ENCODE data around the gene DDX42. TPM values are rescaled to one million over a fixed set of nuclear protein-coding genes. Genes with fewer than 3 reads are reported as not detected.

The DDX42 gene
- total RNA-seq, 1 donor from 2014 or later: 110 TPM

GRCh38 chr17:63834431-63835166, 60.6 kb downstream of the DDX42 start:
- Mint-ChIP-seq H3K4me1 (ENCODE audit: unreplicated experiment) (peaks cover 25% of the 10 kb centered on the region), H3K36me3 (ENCODE audit: low read depth, unreplicated experiment) (peaks cover 47% of the 10 kb centered on the region), H3K4me3 (ENCODE audit: unreplicated experiment) (no peak overlapping the region), H3K27ac (ENCODE audit: unreplicated experiment) (peak overlapping the region; percentile 13), H3K9me3 (ENCODE audit: unreplicated experiment) (no peaks in the 10 kb centered on the region), H3K27me3 (ENCODE audit: unreplicated experiment) (peaks cover 14% of the 10 kb centered on the region)
- DNase-seq (ENCODE audit: low spot score): peak; percentile 72
- TF ChIP-seq, protein P1, sequence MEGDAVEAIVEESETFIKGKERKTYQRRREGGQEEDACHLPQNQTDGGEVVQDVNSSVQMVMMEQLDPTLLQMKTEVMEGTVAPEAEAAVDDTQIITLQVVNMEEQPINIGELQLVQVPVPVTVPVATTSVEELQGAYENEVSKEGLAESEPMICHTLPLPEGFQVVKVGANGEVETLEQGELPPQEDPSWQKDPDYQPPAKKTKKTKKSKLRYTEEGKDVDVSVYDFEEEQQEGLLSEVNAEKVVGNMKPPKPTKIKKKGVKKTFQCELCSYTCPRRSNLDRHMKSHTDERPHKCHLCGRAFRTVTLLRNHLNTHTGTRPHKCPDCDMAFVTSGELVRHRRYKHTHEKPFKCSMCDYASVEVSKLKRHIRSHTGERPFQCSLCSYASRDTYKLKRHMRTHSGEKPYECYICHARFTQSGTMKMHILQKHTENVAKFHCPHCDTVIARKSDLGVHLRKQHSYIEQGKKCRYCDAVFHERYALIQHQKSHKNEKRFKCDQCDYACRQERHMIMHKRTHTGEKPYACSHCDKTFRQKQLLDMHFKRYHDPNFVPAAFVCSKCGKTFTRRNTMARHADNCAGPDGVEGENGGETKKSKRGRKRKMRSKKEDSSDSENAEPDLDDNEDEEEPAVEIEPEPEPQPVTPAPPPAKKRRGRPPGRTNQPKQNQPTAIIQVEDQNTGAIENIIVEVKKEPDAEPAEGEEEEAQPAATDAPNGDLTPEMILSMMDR (IDR thresholded peaks at IDR 0.05; ENCODE audit: unreplicated experiment): no peak

- TF ChIP-seq, protein P1 (IDR thresholded peaks at IDR 0.05; ENCODE audit: unreplicated experiment): no peak
- peaks cover 40% of the 10 kb centered on the region for H3K36me3 Mint-ChIP-seq (ENCODE audit: low read depth, unreplicated experiment)
- no peak for DNase-seq (ENCODE audit: low spot score)
- no peaks in the 10 kb centered on the region for H3K9me3 Mint-ChIP-seq (ENCODE audit: unreplicated experiment)
- no peak overlapping the region for H3K27ac Mint-ChIP-seq (ENCODE audit: unreplicated experiment)
- H3K4me3 Mint-ChIP-seq (ENCODE audit: unreplicated experiment): no peak overlapping the region
- H3K27me3 Mint-ChIP-seq (ENCODE audit: unreplicated experiment): peaks cover 13% of the 10 kb centered on the region
- peaks cover 19% of the 10 kb centered on the region for H3K4me1 Mint-ChIP-seq (ENCODE audit: unreplicated experiment)
Observed at GRCh38 chr17:63835167-63835720, 61.3 kb downstream of the DDX42 start.

DNA sequence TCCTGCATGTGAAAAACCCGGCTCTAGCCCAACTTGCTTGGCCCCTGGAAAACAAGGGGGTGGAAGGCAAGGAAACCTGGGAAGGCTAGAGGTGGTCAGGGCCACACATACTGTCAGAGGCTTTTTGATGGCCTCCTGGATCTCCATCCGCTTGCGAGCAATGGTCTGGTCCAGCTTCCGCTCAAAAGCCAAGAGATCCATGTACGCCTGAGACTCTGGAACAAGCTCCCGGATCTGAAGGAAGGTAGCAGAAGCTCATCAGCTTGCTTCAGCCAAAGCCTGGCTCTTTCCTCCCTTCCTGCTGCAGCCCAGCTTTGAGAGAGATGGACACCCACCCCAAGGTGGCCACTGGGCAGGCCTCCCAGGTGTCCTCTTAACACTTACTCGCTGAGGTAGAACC, 62.8 kb downstream of the DDX42 start:
- Mint-ChIP-seq H3K9me3 (ENCODE audit: unreplicated experiment) (no peaks in the 10 kb centered on the region), H3K4me3 (ENCODE audit: unreplicated experiment) (peak overlapping the region; percentile 68), H3K4me1 (ENCODE audit: unreplicated experiment) (peaks cover 17% of the 10 kb centered on the region), H3K36me3 (ENCODE audit: low read depth, unreplicated experiment) (peaks cover 25% of the 10 kb centered on the region), H3K27me3 (ENCODE audit: unreplicated experiment) (peaks cover 6% of the 10 kb centered on the region), H3K27ac (ENCODE audit: unreplicated experiment) (no peak overlapping the region)
- DNase-seq (ENCODE audit: low spot score): no peak
- TF ChIP-seq, protein P1 (IDR thresholded peaks at IDR 0.05; ENCODE audit: unreplicated experiment): no peak

DNA sequence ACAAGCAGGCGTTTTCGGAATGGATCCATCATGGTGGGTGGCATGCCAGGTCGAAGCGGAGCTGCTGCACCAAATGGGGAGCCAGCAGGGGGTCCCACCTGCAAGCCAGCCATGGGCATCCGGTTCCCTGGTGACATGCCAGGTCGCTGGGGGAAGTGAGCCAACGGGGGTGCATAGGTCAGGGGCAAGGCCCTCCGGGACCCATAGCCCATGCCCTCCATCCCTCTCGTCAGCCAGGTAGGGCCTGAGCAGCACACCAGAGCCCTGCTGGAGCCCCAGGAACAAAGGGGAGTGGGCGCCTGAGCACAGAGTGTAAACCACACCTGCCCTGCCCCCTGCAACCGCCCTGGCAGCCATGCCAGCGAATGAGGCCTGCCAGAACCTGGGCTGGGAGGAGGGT, 63.5 kb downstream of the DDX42 start:
- no peaks in the 10 kb centered on the region for H3K9me3 Mint-ChIP-seq (ENCODE audit: unreplicated experiment)
- peaks cover 4% of the 10 kb centered on the region for H3K27me3 Mint-ChIP-seq (ENCODE audit: unreplicated experiment)
- no peak overlapping the region for H3K27ac Mint-ChIP-seq (ENCODE audit: unreplicated experiment)
- no peak overlapping the region for H3K4me3 Mint-ChIP-seq (ENCODE audit: unreplicated experiment)
- TF ChIP-seq, protein P1 (IDR thresholded peaks at IDR 0.05; ENCODE audit: unreplicated experiment): no peak
- no peak for DNase-seq (ENCODE audit: low spot score)
- H3K36me3 Mint-ChIP-seq (ENCODE audit: low read depth, unreplicated experiment): peaks cover 19% of the 10 kb centered on the region
- H3K4me1 Mint-ChIP-seq (ENCODE audit: unreplicated experiment): peaks cover 18% of the 10 kb centered on the region

GRCh38 chr17:63837962-63838600, 64.1 kb downstream of the DDX42 start:
- DNase-seq (ENCODE audit: low spot score): no peak
- H3K4me3 Mint-ChIP-seq (ENCODE audit: unreplicated experiment): no peak overlapping the region
- no peak overlapping the region for H3K27ac Mint-ChIP-seq (ENCODE audit: unreplicated experiment)
- peaks cover 18% of the 10 kb centered on the region for H3K4me1 Mint-ChIP-seq (ENCODE audit: unreplicated experiment)
- H3K9me3 Mint-ChIP-seq (ENCODE audit: unreplicated experiment): no peaks in the 10 kb centered on the region
- H3K36me3 Mint-ChIP-seq (ENCODE audit: low read depth, unreplicated experiment): peaks cover 19% of the 10 kb centered on the region
- TF ChIP-seq, protein P1 (IDR thresholded peaks at IDR 0.05; ENCODE audit: unreplicated experiment): no peak
- peaks cover 4% of the 10 kb centered on the region for H3K27me3 Mint-ChIP-seq (ENCODE audit: unreplicated experiment)

Measured in endothelial cell (in vitro differentiated cells).